ENCODE measurements around the gene EMX1. TPM values are rescaled to one million over a fixed set of nuclear protein-coding genes. Genes with fewer than 3 reads are reported as not detected.

Gene EMX1
- total and polyA plus RNA-seq, 2 of the 13 experiments (the other 11 are each of a cell fraction or from before 2014, with no cell fraction given) = 0.62 to 4.9 TPM

DNA sequence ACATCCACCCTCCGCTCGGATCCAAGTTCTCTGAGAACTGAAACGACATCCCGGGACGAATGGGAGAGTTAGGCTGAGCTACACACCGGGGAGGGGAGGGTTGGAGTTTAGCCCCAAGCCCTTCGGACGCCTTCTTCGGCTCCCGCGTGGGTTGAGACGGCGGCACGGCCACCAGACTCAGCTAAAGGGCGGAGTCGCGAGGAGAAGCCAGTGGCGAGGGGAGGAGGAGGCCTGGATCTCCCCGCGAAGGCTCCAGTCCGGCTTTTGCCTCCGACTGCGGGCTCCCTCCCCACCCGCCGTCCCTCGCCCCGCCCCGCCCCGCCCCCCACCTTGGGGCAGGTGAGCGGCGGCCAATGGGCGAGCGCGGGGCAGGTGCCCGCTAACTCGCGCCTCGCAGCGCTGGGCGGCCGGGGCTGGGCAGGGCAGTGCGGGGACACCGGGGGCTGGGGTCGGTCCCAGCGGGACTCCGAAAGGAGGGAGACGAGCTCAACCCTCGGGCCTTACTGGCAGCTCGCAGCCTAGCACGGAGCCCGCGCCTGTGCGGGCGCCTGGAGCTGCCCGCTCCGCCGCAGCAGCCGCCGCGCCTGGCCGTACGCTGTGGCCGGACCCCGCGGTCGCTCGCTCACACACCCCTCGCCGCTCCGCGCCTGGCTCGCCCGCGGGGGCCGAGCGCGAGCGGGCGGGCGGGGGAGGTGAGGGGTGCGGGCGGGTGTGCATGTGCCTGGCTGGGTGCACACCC, at the start of gene EMX1 (continued):
- peak; percentile 47 for TF ChIP-seq PHF8 (CRISPR knock-in tag; IDR thresholded peaks at IDR 0.05)
- no peak for TF ChIP-seq ZNF546 (CRISPR knock-in tag; conservative IDR thresholded peaks at IDR 0.05)
- TF ChIP-seq ZMYM3 (CRISPR knock-in tag; IDR thresholded peaks at IDR 0.05) = peak; percentile 50; the same call in 1 of the 2 replicates
- no peak; the same call in 1 of the 2 replicates for TF ChIP-seq ZNF776 (CRISPR knock-in tag; IDR thresholded peaks at IDR 0.05)
- no peak for TF ChIP-seq BRCA1 (CRISPR knock-in tag; IDR thresholded peaks at IDR 0.05)
- TF ChIP-seq ZKSCAN8 (CRISPR knock-in tag; IDR thresholded peaks at IDR 0.05; ENCODE audit: borderline replicate concordance) = no peak
- TF ChIP-seq ZMYM4 (CRISPR knock-in tag; IDR thresholded peaks at IDR 0.05) = no peak
- TF ChIP-seq ATM (IDR thresholded peaks at IDR 0.05; ENCODE audit: borderline replicate concordance) = no peak
- TF ChIP-seq HOXA9 (CRISPR knock-in tag; IDR thresholded peaks at IDR 0.05; ENCODE audit: borderline replicate concordance) = no peak
- no peak for TF ChIP-seq ZNF549 (CRISPR knock-in tag; IDR thresholded peaks at IDR 0.05)
- TF ChIP-seq, protein P1, sequence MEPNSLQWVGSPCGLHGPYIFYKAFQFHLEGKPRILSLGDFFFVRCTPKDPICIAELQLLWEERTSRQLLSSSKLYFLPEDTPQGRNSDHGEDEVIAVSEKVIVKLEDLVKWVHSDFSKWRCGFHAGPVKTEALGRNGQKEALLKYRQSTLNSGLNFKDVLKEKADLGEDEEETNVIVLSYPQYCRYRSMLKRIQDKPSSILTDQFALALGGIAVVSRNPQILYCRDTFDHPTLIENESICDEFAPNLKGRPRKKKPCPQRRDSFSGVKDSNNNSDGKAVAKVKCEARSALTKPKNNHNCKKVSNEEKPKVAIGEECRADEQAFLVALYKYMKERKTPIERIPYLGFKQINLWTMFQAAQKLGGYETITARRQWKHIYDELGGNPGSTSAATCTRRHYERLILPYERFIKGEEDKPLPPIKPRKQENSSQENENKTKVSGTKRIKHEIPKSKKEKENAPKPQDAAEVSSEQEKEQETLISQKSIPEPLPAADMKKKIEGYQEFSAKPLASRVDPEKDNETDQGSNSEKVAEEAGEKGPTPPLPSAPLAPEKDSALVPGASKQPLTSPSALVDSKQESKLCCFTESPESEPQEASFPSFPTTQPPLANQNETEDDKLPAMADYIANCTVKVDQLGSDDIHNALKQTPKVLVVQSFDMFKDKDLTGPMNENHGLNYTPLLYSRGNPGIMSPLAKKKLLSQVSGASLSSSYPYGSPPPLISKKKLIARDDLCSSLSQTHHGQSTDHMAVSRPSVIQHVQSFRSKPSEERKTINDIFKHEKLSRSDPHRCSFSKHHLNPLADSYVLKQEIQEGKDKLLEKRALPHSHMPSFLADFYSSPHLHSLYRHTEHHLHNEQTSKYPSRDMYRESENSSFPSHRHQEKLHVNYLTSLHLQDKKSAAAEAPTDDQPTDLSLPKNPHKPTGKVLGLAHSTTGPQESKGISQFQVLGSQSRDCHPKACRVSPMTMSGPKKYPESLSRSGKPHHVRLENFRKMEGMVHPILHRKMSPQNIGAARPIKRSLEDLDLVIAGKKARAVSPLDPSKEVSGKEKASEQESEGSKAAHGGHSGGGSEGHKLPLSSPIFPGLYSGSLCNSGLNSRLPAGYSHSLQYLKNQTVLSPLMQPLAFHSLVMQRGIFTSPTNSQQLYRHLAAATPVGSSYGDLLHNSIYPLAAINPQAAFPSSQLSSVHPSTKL (CRISPR knock-in tag; IDR thresholded peaks at IDR 0.05) = no peak
- TF ChIP-seq, protein P2, sequence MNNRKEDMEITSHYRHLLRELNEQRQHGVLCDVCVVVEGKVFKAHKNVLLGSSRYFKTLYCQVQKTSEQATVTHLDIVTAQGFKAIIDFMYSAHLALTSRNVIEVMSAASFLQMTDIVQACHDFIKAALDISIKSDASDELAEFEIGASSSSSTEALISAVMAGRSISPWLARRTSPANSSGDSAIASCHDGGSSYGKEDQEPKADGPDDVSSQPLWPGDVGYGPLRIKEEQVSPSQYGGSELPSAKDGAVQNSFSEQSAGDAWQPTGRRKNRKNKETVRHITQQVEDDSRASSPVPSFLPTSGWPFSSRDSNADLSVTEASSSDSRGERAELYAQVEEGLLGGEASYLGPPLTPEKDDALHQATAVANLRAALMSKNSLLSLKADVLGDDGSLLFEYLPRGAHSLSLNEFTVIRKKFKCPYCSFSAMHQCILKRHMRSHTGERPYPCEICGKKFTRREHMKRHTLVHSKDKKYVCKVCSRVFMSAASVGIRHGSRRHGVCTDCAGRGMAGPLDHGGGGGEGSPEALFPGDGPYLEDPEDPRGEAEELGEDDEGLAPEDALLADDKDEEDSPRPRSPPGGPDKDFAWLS (CRISPR knock-in tag; IDR thresholded peaks at IDR 0.05; ENCODE audit: borderline replicate concordance) = no peak
- TF ChIP-seq DMAP1 (CRISPR knock-in tag; IDR thresholded peaks at IDR 0.05) = no peak
- TF ChIP-seq, protein P3, sequence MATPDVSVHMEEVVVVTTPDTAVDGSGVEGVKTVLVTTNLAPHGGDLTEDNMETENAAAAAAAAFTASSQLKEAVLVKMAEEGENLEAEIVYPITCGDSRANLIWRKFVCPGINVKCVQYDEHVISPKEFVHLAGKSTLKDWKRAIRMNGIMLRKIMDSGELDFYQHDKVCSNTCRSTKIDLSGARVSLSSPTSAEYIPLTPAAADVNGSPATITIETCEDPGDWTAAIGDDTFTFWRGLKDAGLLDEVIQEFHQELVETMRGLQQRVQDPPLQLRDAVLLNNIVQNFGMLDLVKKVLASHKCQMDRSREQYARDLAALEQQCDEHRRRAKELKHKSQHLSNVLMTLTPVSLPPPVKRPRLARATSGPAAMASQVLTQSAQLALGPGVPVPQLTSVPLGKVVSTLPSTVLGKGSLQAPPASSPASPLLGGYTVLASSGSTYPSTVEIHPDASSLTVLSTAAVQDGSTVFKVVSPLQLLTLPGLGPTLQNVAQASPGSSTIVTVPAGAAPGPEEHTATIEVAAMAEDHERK (CRISPR knock-in tag; IDR thresholded peaks at IDR 0.05; ENCODE audit: low read depth) = no peak
- no peak for TF ChIP-seq NR1H2 (CRISPR knock-in tag; IDR thresholded peaks at IDR 0.05; ENCODE audit: borderline replicate concordance, low read depth)
- no peak for TF ChIP-seq ASH2L (IDR thresholded peaks at IDR 0.05; ENCODE audit: insufficient read length, low read depth, low read length)
- TF ChIP-seq RBAK (CRISPR knock-in tag; IDR thresholded peaks at IDR 0.05) = no peak
- no peak for TF ChIP-seq ZC3H13 (CRISPR knock-in tag; IDR thresholded peaks at IDR 0.05)
- peak; percentile 94 for TF ChIP-seq ZEB1 (IDR thresholded peaks at IDR 0.05; ENCODE audit: insufficient replicate concordance, low read depth)
- no peak for TF ChIP-seq MIER2 (CRISPR knock-in tag; IDR thresholded peaks at IDR 0.05)
- TF ChIP-seq, protein P4, sequence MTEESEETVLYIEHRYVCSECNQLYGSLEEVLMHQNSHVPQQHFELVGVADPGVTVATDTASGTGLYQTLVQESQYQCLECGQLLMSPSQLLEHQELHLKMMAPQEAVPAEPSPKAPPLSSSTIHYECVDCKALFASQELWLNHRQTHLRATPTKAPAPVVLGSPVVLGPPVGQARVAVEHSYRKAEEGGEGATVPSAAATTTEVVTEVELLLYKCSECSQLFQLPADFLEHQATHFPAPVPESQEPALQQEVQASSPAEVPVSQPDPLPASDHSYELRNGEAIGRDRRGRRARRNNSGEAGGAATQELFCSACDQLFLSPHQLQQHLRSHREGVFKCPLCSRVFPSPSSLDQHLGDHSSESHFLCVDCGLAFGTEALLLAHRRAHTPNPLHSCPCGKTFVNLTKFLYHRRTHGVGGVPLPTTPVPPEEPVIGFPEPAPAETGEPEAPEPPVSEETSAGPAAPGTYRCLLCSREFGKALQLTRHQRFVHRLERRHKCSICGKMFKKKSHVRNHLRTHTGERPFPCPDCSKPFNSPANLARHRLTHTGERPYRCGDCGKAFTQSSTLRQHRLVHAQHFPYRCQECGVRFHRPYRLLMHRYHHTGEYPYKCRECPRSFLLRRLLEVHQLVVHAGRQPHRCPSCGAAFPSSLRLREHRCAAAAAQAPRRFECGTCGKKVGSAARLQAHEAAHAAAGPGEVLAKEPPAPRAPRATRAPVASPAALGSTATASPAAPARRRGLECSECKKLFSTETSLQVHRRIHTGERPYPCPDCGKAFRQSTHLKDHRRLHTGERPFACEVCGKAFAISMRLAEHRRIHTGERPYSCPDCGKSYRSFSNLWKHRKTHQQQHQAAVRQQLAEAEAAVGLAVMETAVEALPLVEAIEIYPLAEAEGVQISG (CRISPR knock-in tag; IDR thresholded peaks at IDR 0.05) = peak; percentile 33

All from HepG2 (cell line).